ENCODE data around the gene RHBDD3. TPM values are rescaled to one million over a fixed set of nuclear protein-coding genes. Genes with fewer than 3 reads are reported as not detected.

The RHBDD3 gene
- total RNA-seq, 1 donor from 2014 or later = 18.9 TPM

- peak; percentile 41 for DNase-seq (ENCODE audit: low spot score)
- peak; percentile 4 for ATAC-seq
These were observed 2.9 kb upstream of the RHBDD3 start for GRCh38 chr22:29270475-29271271.

GRCh38 chr22:29269731-29270474, 2.1 kb upstream of the RHBDD3 start:
- no peak for ATAC-seq

GRCh38 chr22:29269230-29269604, 1.4 kb upstream of the RHBDD3 start:
- ATAC-seq (no peak), DNase-seq (ENCODE audit: low spot score) (peak; percentile 46)

More at GRCh38 chr22:29269731-29270474, 2.1 kb upstream of the RHBDD3 start:
- DNase-seq (ENCODE audit: low spot score) = peak; percentile 44

- peak; percentile 79 for DNase-seq (ENCODE audit: low spot score)
- peak; percentile 71 for ATAC-seq
These were observed 889 bp upstream of the RHBDD3 start for GRCh38 chr22:29268511-29269229.

GRCh38 chr22:29267462-29267857, 321 bp downstream of the RHBDD3 start:
- no peak for DNase-seq (ENCODE audit: low spot score)
- no peak for ATAC-seq

GRCh38 chr22:29266564-29267461, 968 bp downstream of the RHBDD3 start:
- ATAC-seq = no peak
- DNase-seq (ENCODE audit: low spot score) = peak; percentile 50

GRCh38 chr22:29265929-29266328, 1.9 kb downstream of the RHBDD3 start:
- peak; percentile 44 for DNase-seq (ENCODE audit: low spot score)
- ATAC-seq = no peak

- DNase-seq (ENCODE audit: low spot score) = peak; percentile 48
- no peak for ATAC-seq
These were observed 2.5 kb downstream of the RHBDD3 start for GRCh38 chr22:29265305-29265704.

- no peak for ATAC-seq
- peak; percentile 44 for DNase-seq (ENCODE audit: low spot score)
These were observed 3.9 kb downstream of the RHBDD3 start for GRCh38 chr22:29263791-29264276.

- no peak for ATAC-seq
- no peak for DNase-seq (ENCODE audit: low spot score)
These were observed 7.0 kb downstream of the RHBDD3 start for GRCh38 chr22:29260601-29261315.

GRCh38 chr22:29260031-29260560, 7.7 kb downstream of the RHBDD3 start:
- ATAC-seq = no peak
- peak; percentile 40 for DNase-seq (ENCODE audit: low spot score)

GRCh38 chr22:29259253-29259899, 8.4 kb downstream of the RHBDD3 start:
- DNase-seq (ENCODE audit: low spot score) (no peak), ATAC-seq (peak; percentile 16)

GRCh38 chr22:29258407-29259252, 9.2 kb downstream of the RHBDD3 start:
- peak; percentile 40 for DNase-seq (ENCODE audit: low spot score)
- ATAC-seq = no peak

- DNase-seq (ENCODE audit: low spot score) = peak; percentile 32
- ATAC-seq = no peak
These were observed 10.0 kb downstream of the RHBDD3 start for GRCh38 chr22:29257751-29258181.

- no peak for ATAC-seq
- DNase-seq (ENCODE audit: low spot score) = peak; percentile 33
These were observed 11.0 kb downstream of the RHBDD3 start for GRCh38 chr22:29256606-29257325.

GRCh38 chr22:29255064-29255621, 12.6 kb downstream of the RHBDD3 start:
- DNase-seq (ENCODE audit: low spot score) (peak; percentile 38), ATAC-seq (no peak)

GRCh38 chr22:29254286-29254660, 13.5 kb downstream of the RHBDD3 start:
- ATAC-seq = no peak

More at GRCh38 chr22:29254286-29254660, 13.5 kb downstream of the RHBDD3 start:
- peak; percentile 24 for DNase-seq (ENCODE audit: low spot score)
